H9 (cell line): ENCODE data around the gene LUZP1. TPM values are rescaled to one million over a fixed set of nuclear protein-coding genes. Genes with fewer than 3 reads are reported as not detected.

Experiments
- DNase-seq: peaks from one replicate; pipeline ENCODE4 v3.0.0-alpha.2; 2017
- H2AFZ ChIP-seq: one replicate; pipeline ENCODE4 v1.6.1; 2013; ENCODE audit warnings: mild to moderate bottlenecking, low read length, control low read depth, moderate library complexity
- H2AK5ac ChIP-seq: 2 replicates; pipeline ENCODE4 v1.6.1; 2013; ENCODE audit warnings: low read length, control low read depth, mixed read lengths; ENCODE audit not compliant: insufficient read length
- H2BK120ac ChIP-seq: one replicate; pipeline ENCODE4 v1.6.1; 2013; ENCODE audit warnings: low read depth, mild to moderate bottlenecking, low read length, control low read depth, inconsistent platforms; ENCODE audit not compliant: poor library complexity, severe bottlenecking
- H2BK12ac ChIP-seq: 2 replicates; pipeline ENCODE4 v1.6.1; 2013; ENCODE audit warnings: low read length, control low read depth, mixed read lengths, low read depth; ENCODE audit not compliant: insufficient read length
- H2BK15ac ChIP-seq: 2 replicates; pipeline ENCODE4 v1.6.1; 2013; ENCODE audit warnings: low read depth, low read length, control low read depth
- H2BK20ac ChIP-seq: one replicate; pipeline ENCODE4 v1.6.1; 2013; ENCODE audit warnings: low read depth, mild to moderate bottlenecking, low read length, control low read depth, inconsistent platforms; ENCODE audit not compliant: poor library complexity, severe bottlenecking
- H2BK5ac ChIP-seq: 2 replicates; pipeline ENCODE4 v1.6.1; 2013; ENCODE audit warnings: low read length, control low read depth, mixed read lengths; ENCODE audit not compliant: insufficient read length
- H3K14ac ChIP-seq: 2 replicates; pipeline ENCODE4 v1.6.1; 2013; ENCODE audit warnings: low read length, control low read depth; ENCODE audit not compliant: insufficient read depth
- H3K18ac ChIP-seq: 2 replicates; pipeline ENCODE4 v1.6.1; 2013; ENCODE audit warnings: low read depth, mild to moderate bottlenecking, mixed read lengths, low read length, control low read depth; ENCODE audit not compliant: insufficient read length
- H3K23ac ChIP-seq: 2 replicates; pipeline ENCODE4 v1.6.1; 2013; ENCODE audit warnings: low read length, control low read depth, mixed read lengths, low read depth; ENCODE audit not compliant: insufficient read length
- H3K23me2 ChIP-seq: 2 replicates; pipeline ENCODE4 v1.6.1; 2013; ENCODE audit warnings: low read depth, mild to moderate bottlenecking, mixed read lengths, low read length, control low read depth; ENCODE audit not compliant: insufficient read length, poor library complexity, severe bottlenecking
- H3K27ac ChIP-seq: 2 replicates; pipeline ENCODE4 v1.5.1; 2013; ENCODE audit warnings: low read length, control low read depth, mixed read lengths, low read depth; ENCODE audit not compliant: insufficient read length
- H3K27me3 ChIP-seq: 2 replicates; pipeline ENCODE4 v1.6.1; 2013; ENCODE audit warnings: low read length, control low read depth, inconsistent platforms; ENCODE audit not compliant: insufficient read depth
- H3K4ac ChIP-seq: 2 replicates; pipeline ENCODE4 v1.6.1; 2013; ENCODE audit warnings: low read depth, mild to moderate bottlenecking, control low read depth, inconsistent platforms, low read length, moderate library complexity
- H3K4me1 ChIP-seq: 2 replicates; pipeline ENCODE4 v1.6.1; 2013; ENCODE audit warnings: low read length, control low read depth, inconsistent platforms; ENCODE audit not compliant: insufficient read depth
- H3K4me2 ChIP-seq: 2 replicates; pipeline ENCODE4 v1.6.1; 2013; ENCODE audit warnings: low read length, control low read depth, mixed read lengths; ENCODE audit not compliant: insufficient read length, insufficient read depth
- H3K56ac ChIP-seq: 2 replicates; pipeline ENCODE4 v1.6.1; 2013; ENCODE audit warnings: low read depth, mild to moderate bottlenecking, mixed read lengths, low read length, control low read depth; ENCODE audit not compliant: insufficient read length
- H3K79me1 ChIP-seq: 2 replicates; pipeline ENCODE4 v1.6.1; 2013; ENCODE audit warnings: low read depth, mild to moderate bottlenecking, moderate library complexity, low read length, control low read depth, inconsistent platforms; ENCODE audit not compliant: insufficient read depth, poor library complexity, severe bottlenecking
- H3K79me2 ChIP-seq: 2 replicates; pipeline ENCODE4 v1.6.1; 2013; ENCODE audit warnings: low read length, control low read depth, inconsistent platforms; ENCODE audit not compliant: insufficient read depth
- H3K9ac ChIP-seq: 2 replicates; pipeline ENCODE4 v1.6.1; 2013; ENCODE audit warnings: low read length, control low read depth, mixed read lengths; ENCODE audit not compliant: insufficient read length; ENCODE audit errors: extremely low read depth
- H3K9me3 ChIP-seq: one replicate; pipeline ENCODE4 v1.6.1; 2013; ENCODE audit warnings: low read depth, low read length, inconsistent platforms; ENCODE audit not compliant: control insufficient read depth
- H3T11ph ChIP-seq: one replicate; pipeline ENCODE4 v1.6.1; 2013; ENCODE audit warnings: mild to moderate bottlenecking, low read length, control low read depth, inconsistent platforms
- H4K20me1 ChIP-seq: one replicate; pipeline ENCODE4 v1.6.1; 2013; ENCODE audit not compliant: control insufficient read depth, insufficient read length, insufficient read depth
- H4K5ac ChIP-seq: 2 replicates; pipeline ENCODE4 v1.6.1; 2013; ENCODE audit warnings: low read depth, mild to moderate bottlenecking, mixed read lengths, low read length, control low read depth; ENCODE audit not compliant: insufficient read length
- H4K8ac ChIP-seq: replicated peaks from 2 replicates; pipeline ENCODE4 v1.6.1; 2013; ENCODE audit warnings: low read length, control low read depth, mixed read lengths, low read depth; ENCODE audit not compliant: insufficient read length
- H4K91ac ChIP-seq: 2 replicates; pipeline ENCODE4 v1.6.1; 2013; ENCODE audit warnings: low read depth, mild to moderate bottlenecking, moderate library complexity, mixed read lengths, low read length, control low read depth; ENCODE audit not compliant: insufficient read length
- H3K27ac Mint-ChIP-seq, 3 experiments: 2 replicates in 2 of 3; 3 replicates in 1 of 3; pipeline ENCODE4 v1.8.0; 2020 to 2021; ENCODE audit warnings: mixed read lengths in 3 of 3, mild to moderate bottlenecking in 1 of 3, moderate library complexity in 1 of 3
- H3K27me3 Mint-ChIP-seq: 2 replicates; pipeline ENCODE4 v1.8.0; 2021; ENCODE audit warnings: low read depth, mild to moderate bottlenecking, moderate library complexity, mixed read lengths
- H3K36me3 Mint-ChIP-seq, 3 experiments: 2 replicates in 2 of 3; 3 replicates in 1 of 3; pipeline ENCODE4 v1.8.0; 2020 to 2021; ENCODE audit warnings: low read depth in 3 of 3, mixed read lengths in 3 of 3; ENCODE audit not compliant: insufficient read depth in 1 of 3
- H3K4me1 Mint-ChIP-seq, 2 experiments: 2 replicates each; pipeline ENCODE4 v1.8.0; 2020; ENCODE audit warnings: mixed read lengths in 2 of 2
- H3K4me3 Mint-ChIP-seq, 2 experiments: 2 replicates in 1 of 2; 3 replicates in 1 of 2; pipeline ENCODE4 v1.8.0; 2020 to 2021; ENCODE audit warnings: mild to moderate bottlenecking in 2 of 2, mixed read lengths in 2 of 2, moderate library complexity in 1 of 2
- H3K9me3 Mint-ChIP-seq, 2 experiments: 2 replicates in 1 of 2; 3 replicates in 1 of 2; pipeline ENCODE4 v1.8.0; 2020; ENCODE audit warnings: mild to moderate bottlenecking in 2 of 2, mixed read lengths in 2 of 2, moderate library complexity in 1 of 2
- WGBS: extraction: QIAGEN DNeasy Blood & Tissue Kit; methylation state at CpG from one replicate; pipeline ENCODE4 v1.1.7; 2013; ENCODE audit warnings: missing lambda C conversion rate, low lambda C conversion rate, mixed read lengths; ENCODE audit not compliant: insufficient read length; ENCODE audit errors: extremely low coverage; 5-methylcytosine and 5-hydroxymethylcytosine counted together
- total RNA-seq: library from RNA; stranded (reverse); gene quantifications from 2 replicates; pipeline ENCODE4 v1.2.1, GENCODE V29; 2021
- TF ChIP-seq, protein P1 (sequence below): fragments of 200-600 bp; sonication (generic); conservative IDR thresholded peaks from 3 replicates; pipeline ENCODE4 v1.8.0; 2021; ENCODE audit warnings: antibody characterized with exemption, mild to moderate bottlenecking

The LUZP1 gene
- total RNA-seq, 1 experiment from 2014 or later = 48.2 TPM

DNA sequence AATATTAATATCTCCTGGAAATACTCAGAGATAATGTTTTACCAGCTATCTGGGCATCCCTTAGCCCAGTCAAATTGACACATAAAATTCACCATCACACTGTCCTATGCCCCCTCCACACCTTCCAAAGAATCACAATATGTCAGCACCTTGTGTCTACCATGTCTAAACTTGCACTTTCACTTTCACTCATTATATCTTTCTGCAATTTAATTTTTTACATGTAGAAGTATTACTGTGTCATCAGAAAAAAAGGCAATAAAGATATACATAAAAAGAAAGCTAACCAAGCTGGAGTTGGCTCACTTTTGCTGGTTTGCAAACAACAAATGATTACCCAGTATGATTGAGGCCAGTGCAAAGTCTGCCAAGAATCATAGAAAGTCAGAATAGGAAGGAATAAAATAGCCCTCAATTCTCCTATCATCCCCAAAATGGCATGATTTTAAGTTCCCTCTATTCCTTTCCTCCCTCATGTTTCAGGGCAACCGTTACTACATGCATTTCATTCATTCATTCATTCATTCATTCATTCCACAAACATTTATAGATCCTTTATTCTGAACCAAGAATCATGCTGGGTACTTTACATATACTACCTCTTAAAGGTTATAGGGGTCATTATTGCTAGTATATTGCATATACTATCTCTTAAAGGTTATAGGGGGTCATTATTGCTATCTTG lies 5.9 kb upstream of the LUZP1 start:
- no peak overlapping the region for H3K9ac ChIP-seq
- H3K27ac Mint-ChIP-seq = no peak overlapping the region; a peak in 2 of 7 replicates
- WGBS = no CpG with 5 or more reads among the region's 1 CpG
- no peak overlapping the region for H4K5ac ChIP-seq
- TF ChIP-seq, protein P1, sequence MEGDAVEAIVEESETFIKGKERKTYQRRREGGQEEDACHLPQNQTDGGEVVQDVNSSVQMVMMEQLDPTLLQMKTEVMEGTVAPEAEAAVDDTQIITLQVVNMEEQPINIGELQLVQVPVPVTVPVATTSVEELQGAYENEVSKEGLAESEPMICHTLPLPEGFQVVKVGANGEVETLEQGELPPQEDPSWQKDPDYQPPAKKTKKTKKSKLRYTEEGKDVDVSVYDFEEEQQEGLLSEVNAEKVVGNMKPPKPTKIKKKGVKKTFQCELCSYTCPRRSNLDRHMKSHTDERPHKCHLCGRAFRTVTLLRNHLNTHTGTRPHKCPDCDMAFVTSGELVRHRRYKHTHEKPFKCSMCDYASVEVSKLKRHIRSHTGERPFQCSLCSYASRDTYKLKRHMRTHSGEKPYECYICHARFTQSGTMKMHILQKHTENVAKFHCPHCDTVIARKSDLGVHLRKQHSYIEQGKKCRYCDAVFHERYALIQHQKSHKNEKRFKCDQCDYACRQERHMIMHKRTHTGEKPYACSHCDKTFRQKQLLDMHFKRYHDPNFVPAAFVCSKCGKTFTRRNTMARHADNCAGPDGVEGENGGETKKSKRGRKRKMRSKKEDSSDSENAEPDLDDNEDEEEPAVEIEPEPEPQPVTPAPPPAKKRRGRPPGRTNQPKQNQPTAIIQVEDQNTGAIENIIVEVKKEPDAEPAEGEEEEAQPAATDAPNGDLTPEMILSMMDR = no peak
- no peaks in the 10 kb centered on the region for H3K79me1 ChIP-seq
- no peak overlapping the region for H3K14ac ChIP-seq
- H3K4me1 ChIP-seq = no peaks in the 10 kb centered on the region
- H4K20me1 ChIP-seq = no peaks in the 10 kb centered on the region
- H2BK12ac ChIP-seq = no peak overlapping the region
- H3K36me3 Mint-ChIP-seq = no peaks in the 10 kb centered on the region
- H2BK20ac ChIP-seq = no peak overlapping the region
- H4K91ac ChIP-seq = no peak overlapping the region
- no peaks in the 10 kb centered on the region for H3K79me2 ChIP-seq
- no peak overlapping the region for H3K56ac ChIP-seq
- no peak for DNase-seq
- no peak overlapping the region for H2BK15ac ChIP-seq
- no peak overlapping the region for H3K27ac ChIP-seq
- no peak overlapping the region for H3K23ac ChIP-seq
- H3K27me3 ChIP-seq = peaks cover 5% of the 10 kb centered on the region
- no peak overlapping the region for H2AFZ ChIP-seq
- no peaks in the 10 kb centered on the region for H3K9me3 Mint-ChIP-seq
- H3K9me3 ChIP-seq = no peaks in the 10 kb centered on the region
- H3K4me1 Mint-ChIP-seq = peaks cover 8% of the 10 kb centered on the region in 2 experiments
- H3K4me2 ChIP-seq = no peak overlapping the region
- H3K27me3 Mint-ChIP-seq = peaks cover 52% of the 10 kb centered on the region
- H3K4me3 Mint-ChIP-seq = no peak overlapping the region
- H3K23me2 ChIP-seq = peaks cover 3% of the 10 kb centered on the region
- no peak overlapping the region for H3T11ph ChIP-seq
- no peak overlapping the region for H3K4ac ChIP-seq
- no peak overlapping the region for H3K18ac ChIP-seq
- no peak overlapping the region for H2BK120ac ChIP-seq
- H2BK5ac ChIP-seq = no peak overlapping the region
- no peak overlapping the region for H2AK5ac ChIP-seq
- H4K8ac ChIP-seq = no peak overlapping the region
